ENCODE results near the gene IFT20.

The IFT20 gene

GRCh38 chr17:28334666-28335200 is 539 bp downstream of the IFT20 start:
- DNase-seq = no peak

- no peak for DNase-seq
Measured at GRCh38 chr17:28334171-28334570, 1.1 kb downstream of the IFT20 start.

DNA sequence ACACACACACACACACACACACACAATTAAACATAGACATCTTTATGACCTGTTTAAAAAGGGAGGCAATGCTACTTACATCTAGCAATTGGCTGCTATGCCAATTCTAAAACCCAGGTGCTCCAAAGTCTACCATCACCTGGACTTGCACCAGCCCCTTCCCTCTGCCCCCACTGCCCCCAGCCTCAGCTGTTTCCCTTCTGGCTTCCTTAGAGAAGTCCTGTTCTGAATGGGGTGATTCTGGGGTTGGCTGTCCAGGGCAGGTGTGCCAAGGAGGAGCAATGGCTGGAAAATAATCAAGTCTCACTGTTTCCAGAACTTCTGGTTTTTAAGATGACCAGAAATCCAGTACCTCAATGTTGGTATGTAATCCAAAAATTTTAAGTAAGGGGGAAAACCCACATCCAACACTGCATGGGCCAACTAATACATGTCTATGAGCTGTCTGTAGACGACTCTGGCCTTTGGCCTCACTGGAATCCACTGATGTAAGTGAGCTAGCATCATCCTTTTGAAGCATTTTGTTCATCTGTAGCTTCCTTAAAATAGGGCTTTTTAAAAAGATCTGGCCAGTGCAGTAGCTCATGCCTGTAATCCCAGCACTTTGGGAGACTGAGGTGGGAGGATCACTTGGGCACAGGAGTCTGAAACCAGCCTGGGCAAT is 2.1 kb downstream of the IFT20 start:
- no peak for DNase-seq

GRCh38 chr17:28331891-28332420 is 3.3 kb downstream of the IFT20 start:
- DNase-seq = no peak

GRCh38 chr17:28330671-28331070 is 4.6 kb downstream of the IFT20 start:
- no peak for DNase-seq

GRCh38 chr17:28328325-28328724 is 6.9 kb downstream of the IFT20 start:
- no peak for DNase-seq

- DNase-seq = no peak
Measured at GRCh38 chr17:28327709-28328108, 7.6 kb downstream of the IFT20 start.

GRCh38 chr17:28327031-28327607 is 8.2 kb downstream of the IFT20 start:
- DNase-seq = no peak

DNA sequence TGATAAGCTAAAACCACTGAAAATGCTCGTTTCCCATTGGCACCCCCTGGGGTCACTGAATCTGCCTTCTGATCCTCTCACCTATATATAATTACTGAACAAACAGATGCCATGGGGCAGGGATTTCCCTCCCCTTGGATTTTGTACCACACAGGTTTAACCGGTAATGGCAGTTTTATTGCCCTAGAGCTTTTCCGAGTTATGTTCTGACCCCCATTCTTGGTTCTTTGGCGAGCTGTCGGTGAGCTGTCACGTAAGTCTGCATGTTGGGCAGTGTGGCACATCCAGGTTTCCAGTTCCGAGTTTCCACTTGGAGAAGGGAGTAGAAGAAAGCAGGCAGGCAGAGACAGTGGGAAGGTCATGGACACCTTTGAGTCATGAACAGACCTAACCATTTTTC is 9.2 kb downstream of the IFT20 start:
- DNase-seq = no peak

DNA sequence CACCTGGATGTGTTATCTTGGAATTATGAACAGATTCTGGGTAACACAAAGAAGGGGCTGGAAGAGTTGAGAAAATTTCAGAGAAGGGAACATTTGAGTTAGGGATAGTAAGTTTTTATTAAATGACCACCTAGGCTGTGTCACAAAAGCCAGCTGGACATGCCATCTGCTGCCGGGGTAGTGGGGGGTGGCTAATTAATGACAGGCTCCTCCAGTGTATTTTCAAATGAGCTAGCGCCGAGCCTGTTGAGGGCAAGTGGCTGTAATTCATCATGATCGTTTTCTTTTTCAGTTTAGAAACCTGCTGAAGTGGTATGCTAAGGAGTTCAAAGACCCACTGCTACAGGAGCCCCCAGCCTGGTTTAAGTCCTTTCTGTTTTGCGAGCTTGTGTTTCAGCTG is 10.1 kb downstream of the IFT20 start:
- no peak for DNase-seq

GRCh38 chr17:28324781-28325180 is 10.5 kb downstream of the IFT20 start:
- DNase-seq = no peak

DNA sequence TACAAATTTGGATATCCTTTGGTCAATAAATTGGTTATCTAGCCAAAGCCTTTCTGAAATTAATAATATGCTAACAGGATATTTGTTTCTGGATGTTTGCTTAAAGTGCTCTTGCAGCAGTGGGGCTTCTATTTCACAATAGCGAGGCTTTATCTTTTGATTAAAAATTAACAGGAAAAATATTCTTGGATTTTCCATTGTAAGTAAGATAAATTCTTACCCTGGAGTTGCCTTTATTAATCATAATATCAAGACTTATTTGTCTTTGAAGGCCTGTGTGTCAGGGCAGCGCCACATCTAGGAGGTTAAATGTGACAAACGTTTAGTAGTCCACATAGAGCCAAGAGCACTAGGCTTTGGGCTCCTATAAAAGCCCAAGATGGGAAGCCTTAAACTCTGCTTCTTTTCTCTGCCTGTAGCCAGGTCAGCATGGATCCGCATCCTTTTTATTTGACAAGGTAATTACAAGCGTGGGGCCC is 11.0 kb downstream of the IFT20 start:
- DNase-seq = no peak

DNA sequence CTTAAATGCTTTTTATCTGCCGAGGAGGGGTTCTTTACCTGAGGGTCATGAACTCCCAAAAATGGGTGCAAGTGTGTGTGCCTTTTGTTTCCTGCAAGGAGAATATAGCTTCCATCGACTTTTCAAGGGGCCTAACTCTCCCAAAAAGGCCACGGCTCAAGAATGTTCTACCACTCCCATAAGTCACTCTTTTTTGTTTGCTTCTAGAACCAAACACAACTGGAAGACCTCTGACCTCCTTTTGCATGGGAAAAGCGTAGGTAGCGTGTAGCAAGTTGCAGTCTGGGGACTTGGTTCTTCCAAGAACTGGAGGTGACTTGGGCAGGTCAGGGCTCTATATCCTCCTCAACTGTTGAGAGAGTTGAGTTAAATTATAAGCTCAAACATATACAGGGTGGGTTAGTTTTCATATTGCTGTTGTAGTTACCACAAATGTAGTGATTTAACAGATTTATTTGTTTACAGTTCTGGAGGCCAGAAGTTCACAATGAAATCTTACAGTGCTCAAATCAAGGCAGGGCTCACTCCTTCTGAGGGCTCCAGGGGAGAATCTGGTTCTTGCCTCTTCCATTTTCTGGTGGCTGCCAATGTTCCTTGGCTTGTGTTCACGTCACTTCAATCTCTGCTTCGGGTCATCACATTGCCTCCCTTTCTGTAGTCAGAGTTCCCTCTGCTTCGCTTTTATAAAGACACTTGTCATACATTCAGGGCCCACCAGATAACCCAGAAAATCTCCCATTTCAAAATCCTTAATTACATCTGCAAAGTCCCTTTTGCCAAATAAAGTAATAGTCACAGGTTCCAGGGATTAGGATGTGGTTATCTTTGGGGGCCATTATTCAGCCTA is 14.8 kb downstream of the IFT20 start:
- DNase-seq = no peak

- no peak for DNase-seq
Measured at GRCh38 chr17:28319598-28319935, 15.7 kb downstream of the IFT20 start.

DNA sequence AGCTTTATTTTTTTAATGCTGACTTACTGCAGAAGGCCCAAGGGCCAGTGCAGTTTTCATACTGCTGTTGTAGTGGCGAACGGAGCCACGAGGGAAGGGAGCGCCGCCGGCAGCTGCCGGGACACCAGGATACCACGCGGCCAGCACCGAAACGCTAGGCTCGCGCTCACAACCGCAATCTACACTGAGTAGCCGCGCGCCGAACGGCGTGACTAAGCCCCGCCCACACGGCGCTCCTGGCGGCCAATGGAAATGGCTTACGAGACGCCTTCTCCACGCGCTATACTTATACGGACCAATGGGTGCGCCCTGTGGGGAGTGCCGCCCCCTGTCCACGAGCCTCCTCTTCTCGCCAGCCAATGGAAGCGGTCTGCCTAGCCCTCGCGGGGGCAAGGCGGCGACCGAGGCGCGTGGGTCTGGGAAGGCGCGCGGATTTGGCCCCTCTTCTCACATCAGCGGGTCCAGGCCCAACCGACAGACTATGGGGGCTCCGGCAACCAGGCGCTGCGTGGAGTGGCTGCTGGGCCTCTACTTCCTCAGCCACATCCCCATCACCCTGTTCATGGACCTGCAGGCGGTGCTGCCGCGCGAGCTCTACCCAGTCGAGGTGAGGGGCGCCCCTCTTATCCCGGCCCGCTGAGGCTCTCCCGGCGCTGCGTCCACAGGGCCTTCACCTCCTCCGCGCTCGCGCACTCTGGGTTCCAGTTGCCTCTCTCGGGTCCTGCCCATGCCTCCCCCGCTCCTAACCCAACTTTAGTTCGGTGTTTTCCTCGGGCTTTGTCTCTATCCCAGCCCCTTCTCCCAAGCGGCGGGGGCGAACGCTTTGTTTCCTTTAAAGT is 16.3 kb downstream of the IFT20 start, which contains the start of gene TMEM97:
Gene TMEM97 (plus strand): TSS at position 442 of the 839 bp plus-strand sequence. CDS start 40 bp downstream, at position 482.
- DNase-seq = peak; percentile 96

- DNase-seq = no peak
Measured at GRCh38 chr17:28317966-28318758, 17.1 kb downstream of the IFT20 start.

GRCh38 chr17:28317099-28317965 is 17.9 kb downstream of the IFT20 start:
- DNase-seq = no peak

- DNase-seq = no peak
Measured at GRCh38 chr17:28315846-28316705, 19.2 kb downstream of the IFT20 start.

DNA sequence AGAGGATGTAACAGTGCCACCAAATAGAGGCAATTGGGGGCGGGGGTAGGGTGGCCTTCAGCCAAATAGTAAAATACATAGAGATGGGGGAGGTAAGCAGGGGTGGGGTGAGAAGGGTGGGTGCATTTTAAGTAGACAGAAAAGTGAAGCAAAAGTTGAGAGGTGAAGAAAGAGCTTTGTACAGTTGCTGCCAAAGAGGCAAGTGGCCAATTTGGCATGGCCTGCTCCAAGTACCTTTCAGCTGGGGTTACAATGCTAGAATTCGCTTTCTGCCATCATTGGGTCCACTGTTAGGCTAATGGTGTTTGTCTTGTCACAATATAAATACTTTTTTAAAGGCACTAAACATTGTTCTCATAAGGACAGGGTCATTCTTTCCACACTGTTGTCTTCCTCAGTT is 21.4 kb downstream of the IFT20 start:
- DNase-seq = no peak
